GM18507 (cell line): Measurements from ENCODE around the gene ANKH.

ENCODE experiments used
- DNase-seq: peaks from one replicate; pipeline ENCODE4 v3.0.0; 2011; ENCODE audit warnings: low read depth; ENCODE audit not compliant: insufficient read length; ENCODE audit errors: extremely low spot score
- FAIRE-seq: peaks from 2 replicates; lab custom pipeline; 2011; peaks lifted over from hg19 to GRCh38; lab: Jason Lieb, UNC

ANKH gene

GRCh38 chr5:14748180-14748900 lies 123.2 kb downstream of the ANKH start:
- DNase-seq: no peak

GRCh38 chr5:14745753-14746152 lies 125.8 kb downstream of the ANKH start:
- FAIRE-seq (no peak), DNase-seq (no peak)

More at GRCh38 chr5:14748180-14748900, 123.2 kb downstream of the ANKH start:
- FAIRE-seq: no peak

- FAIRE-seq (no peak), DNase-seq (no peak)
These were observed 126.4 kb downstream of the ANKH start for GRCh38 chr5:14745188-14745563.

- no peak for FAIRE-seq
- DNase-seq: no peak
These were observed 127.0 kb downstream of the ANKH start for GRCh38 chr5:14744296-14745187.

- DNase-seq (no peak), FAIRE-seq (no peak)
These were observed 127.8 kb downstream of the ANKH start for GRCh38 chr5:14743601-14744295.

- no peak for DNase-seq
- no peak for FAIRE-seq
These were observed 129.1 kb downstream of the ANKH start for GRCh38 chr5:14742498-14742897.

GRCh38 chr5:14741801-14742440 lies 129.7 kb downstream of the ANKH start:
- FAIRE-seq: no peak
- no peak for DNase-seq

- no peak for DNase-seq
- FAIRE-seq: no peak
These were observed 130.4 kb downstream of the ANKH start for GRCh38 chr5:14741131-14741530.

GRCh38 chr5:14739981-14740380 lies 131.6 kb downstream of the ANKH start:
- FAIRE-seq: no peak
- no peak for DNase-seq

- no peak for FAIRE-seq
- DNase-seq: no peak
These were observed 132.0 kb downstream of the ANKH start for GRCh38 chr5:14739538-14739937.

GRCh38 chr5:14738050-14738449 lies 133.5 kb downstream of the ANKH start:
- FAIRE-seq: no peak
- no peak for DNase-seq

GRCh38 chr5:14737291-14737690 lies 134.3 kb downstream of the ANKH start:
- no peak for FAIRE-seq
- no peak for DNase-seq

- FAIRE-seq: no peak
- no peak for DNase-seq
These were observed 135.6 kb downstream of the ANKH start for GRCh38 chr5:14735944-14736343.

- DNase-seq: no peak
- FAIRE-seq: no peak
These were observed 137.2 kb downstream of the ANKH start for GRCh38 chr5:14734396-14734795.

GRCh38 chr5:14733661-14734060 lies 137.9 kb downstream of the ANKH start:
- FAIRE-seq: no peak
- DNase-seq: no peak

- FAIRE-seq (no peak), DNase-seq (no peak)
These were observed 138.6 kb downstream of the ANKH start for GRCh38 chr5:14732991-14733390.

GRCh38 chr5:14730881-14731280 lies 140.7 kb downstream of the ANKH start:
- DNase-seq (no peak), FAIRE-seq (no peak)

- no peak for FAIRE-seq
These were observed 141.1 kb downstream of the ANKH start for GRCh38 chr5:14730466-14730865.

GRCh38 chr5:14729448-14730385 lies 141.9 kb downstream of the ANKH start:
- no peak for DNase-seq
- FAIRE-seq: no peak

More at GRCh38 chr5:14730466-14730865, 141.1 kb downstream of the ANKH start:
- DNase-seq: no peak
